Esophagus squamous epithelium (tissue), 5 donors: ENCODE measurements around the gene PDZD8. TPM values are rescaled to one million over a fixed set of nuclear protein-coding genes. Genes with fewer than 3 reads are reported as not detected.

Experiments used
- DNase-seq: peaks from one replicate; lab custom pipeline; 2025; lab: John Stamatoyannopoulos, UW
- H3K27ac ChIP-seq, 4 donors: fragments of 200-600 bp; sonication (generic); one replicate each; pipeline ENCODE4 v1.5.1; 2016 to 2019; ENCODE audit warnings: mild to moderate bottlenecking in 1 of 4
- H3K27me3 ChIP-seq, 4 donors: fragments of 200-600 bp; sonication (generic); 1 replicate in 3 of 4; 2 replicates in 1 of 4; pipeline versions ENCODE4 v1.5.1 to v1.6.0; 2017 to 2021; ENCODE audit warnings: antibody characterized with exemption in 1 of 4
- H3K36me3 ChIP-seq, 3 donors: fragments of 200-600 bp; sonication (generic); one replicate each; pipeline ENCODE4 v1.5.1; 2016 to 2019
- H3K4me1 ChIP-seq, 3 donors: fragments of 200-600 bp; sonication (generic); one replicate each; pipeline ENCODE4 v1.5.1; 2017 to 2019
- H3K4me3 ChIP-seq, 4 donors: fragments of 200-600 bp; sonication (generic); 1 replicate in 3 of 4; 2 replicates in 1 of 4; pipeline ENCODE4 v1.5.1; 2016 to 2019; ENCODE audit warnings: mild to moderate bottlenecking in 2 of 4, moderate library complexity in 1 of 4
- H3K9me3 ChIP-seq, 3 donors: fragments of 200-600 bp; sonication (generic); one replicate each; pipeline ENCODE4 v1.5.1; 2016 to 2019
- POLR2A ChIP-seq, 4 donors: fragments of 450-650 bp; IDR thresholded peaks; one replicate each; pipeline ENCODE4 v1.6.1; 2017; ENCODE audit warnings: antibody characterized with exemption in 4 of 4, mild to moderate bottlenecking in 4 of 4, moderate library complexity in 3 of 4
- WGBS, 2 donors: methylation state at CpG; one replicate each; pipeline ENCODE4 v1.1.5; 2018; 5-methylcytosine and 5-hydroxymethylcytosine counted together
- intact Hi-C: fragments of 100-400 bp; cut with DNase I; formaldehyde crosslinking; loops from one replicate; pipeline ENCODE4 v1.15.0; 2022
- total RNA-seq, 4 donors: library from RNA; depleted of rRNA; stranded (reverse); fragments of >200 nt; gene quantifications; one replicate each; pipeline ENCODE4 v1.1.0, GENCODE V29; 2016
- TF ChIP-seq, protein P1 (sequence below), 6 experiments: fragments of 450-650 bp in 4 of 6; fragments of 200-600 bp in 2 of 6; sonication (generic) in 2 of 6; IDR thresholded peaks; one replicate each; pipeline ENCODE4 v1.5.1; 2016 to 2019; ENCODE audit warnings: antibody characterized with exemption in 6 of 6, mild to moderate bottlenecking in 4 of 6, moderate library complexity in 4 of 6
- donor health status: DM: yes; HTN: yes; CAD: no.

PDZD8 gene
- total RNA-seq, 4 donors from 2014 or later = 28.1 to 39.2 (median 32.9) TPM

DNA sequence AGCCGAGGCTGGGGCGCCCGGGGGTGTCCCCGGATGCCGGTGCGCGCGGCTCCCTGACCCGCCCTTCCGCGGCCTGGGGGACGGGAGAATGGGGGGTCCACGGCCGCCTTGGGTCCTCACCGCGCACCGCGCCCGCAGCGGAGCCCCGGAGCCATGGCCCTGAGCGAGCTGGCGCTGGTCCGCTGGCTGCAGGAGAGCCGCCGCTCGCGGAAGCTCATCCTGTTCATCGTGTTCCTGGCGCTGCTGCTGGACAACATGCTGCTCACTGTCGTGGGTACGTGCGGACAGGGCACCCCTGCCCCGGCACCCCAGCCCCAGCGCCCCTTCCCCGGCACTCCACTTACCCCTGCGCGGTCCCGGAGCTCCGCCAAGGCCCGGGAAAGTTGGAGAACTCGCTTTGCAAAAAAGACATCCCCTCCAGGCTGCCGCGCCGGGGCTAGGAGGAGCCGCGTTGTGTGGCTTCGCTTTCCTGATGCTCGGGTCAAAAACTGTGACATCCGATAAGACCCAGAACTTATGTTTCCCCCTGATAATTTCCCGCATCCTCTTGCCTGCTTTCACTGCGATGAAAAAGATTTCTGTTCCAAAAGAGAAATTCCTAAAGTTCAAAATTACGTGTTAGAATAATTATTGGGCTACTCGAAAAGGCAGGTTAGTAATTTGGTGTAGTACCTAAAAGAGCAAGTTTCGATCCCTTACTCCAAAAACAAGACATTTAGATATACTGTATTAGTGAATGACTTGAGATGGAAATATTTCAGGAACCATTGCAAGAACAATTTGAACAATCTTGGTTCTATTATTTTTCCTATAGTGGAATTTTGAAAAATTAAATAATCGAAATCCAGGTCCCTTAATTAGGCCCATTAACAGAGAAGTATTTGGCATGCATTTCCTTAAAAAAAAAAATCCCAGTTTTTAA lies 133.4 kb downstream of the PDZD8 start:
- TF ChIP-seq, protein P1, sequence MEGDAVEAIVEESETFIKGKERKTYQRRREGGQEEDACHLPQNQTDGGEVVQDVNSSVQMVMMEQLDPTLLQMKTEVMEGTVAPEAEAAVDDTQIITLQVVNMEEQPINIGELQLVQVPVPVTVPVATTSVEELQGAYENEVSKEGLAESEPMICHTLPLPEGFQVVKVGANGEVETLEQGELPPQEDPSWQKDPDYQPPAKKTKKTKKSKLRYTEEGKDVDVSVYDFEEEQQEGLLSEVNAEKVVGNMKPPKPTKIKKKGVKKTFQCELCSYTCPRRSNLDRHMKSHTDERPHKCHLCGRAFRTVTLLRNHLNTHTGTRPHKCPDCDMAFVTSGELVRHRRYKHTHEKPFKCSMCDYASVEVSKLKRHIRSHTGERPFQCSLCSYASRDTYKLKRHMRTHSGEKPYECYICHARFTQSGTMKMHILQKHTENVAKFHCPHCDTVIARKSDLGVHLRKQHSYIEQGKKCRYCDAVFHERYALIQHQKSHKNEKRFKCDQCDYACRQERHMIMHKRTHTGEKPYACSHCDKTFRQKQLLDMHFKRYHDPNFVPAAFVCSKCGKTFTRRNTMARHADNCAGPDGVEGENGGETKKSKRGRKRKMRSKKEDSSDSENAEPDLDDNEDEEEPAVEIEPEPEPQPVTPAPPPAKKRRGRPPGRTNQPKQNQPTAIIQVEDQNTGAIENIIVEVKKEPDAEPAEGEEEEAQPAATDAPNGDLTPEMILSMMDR (IDR thresholded peaks at IDR 0.05) = no peak
- no peak for TF ChIP-seq POLR2A (IDR thresholded peaks at IDR 0.05)
- intact Hi-C loops = no loop called here
- Histone ChIP-seq H3K4me3 (peak overlapping the region in 2 of 4 donors; percentile 29 to 46), H3K9me3 (no peaks in the 10 kb centered on the region), H3K36me3 (no peaks in the 10 kb centered on the region), H3K27me3 (peaks cover 0 to 92% (median 8%) of the 10 kb centered on the region in 4 donors), H3K27ac (peak overlapping the region in 1 of 4 donors; percentile 18), H3K4me1 (peaks cover 3 to 16% (median 7%) of the 10 kb centered on the region in 3 donors)
- WGBS, 2 donors = 17 to 35% methylated on average over 9 to 14 of the region's 56 CpGs
- no peak for DNase-seq

DNA sequence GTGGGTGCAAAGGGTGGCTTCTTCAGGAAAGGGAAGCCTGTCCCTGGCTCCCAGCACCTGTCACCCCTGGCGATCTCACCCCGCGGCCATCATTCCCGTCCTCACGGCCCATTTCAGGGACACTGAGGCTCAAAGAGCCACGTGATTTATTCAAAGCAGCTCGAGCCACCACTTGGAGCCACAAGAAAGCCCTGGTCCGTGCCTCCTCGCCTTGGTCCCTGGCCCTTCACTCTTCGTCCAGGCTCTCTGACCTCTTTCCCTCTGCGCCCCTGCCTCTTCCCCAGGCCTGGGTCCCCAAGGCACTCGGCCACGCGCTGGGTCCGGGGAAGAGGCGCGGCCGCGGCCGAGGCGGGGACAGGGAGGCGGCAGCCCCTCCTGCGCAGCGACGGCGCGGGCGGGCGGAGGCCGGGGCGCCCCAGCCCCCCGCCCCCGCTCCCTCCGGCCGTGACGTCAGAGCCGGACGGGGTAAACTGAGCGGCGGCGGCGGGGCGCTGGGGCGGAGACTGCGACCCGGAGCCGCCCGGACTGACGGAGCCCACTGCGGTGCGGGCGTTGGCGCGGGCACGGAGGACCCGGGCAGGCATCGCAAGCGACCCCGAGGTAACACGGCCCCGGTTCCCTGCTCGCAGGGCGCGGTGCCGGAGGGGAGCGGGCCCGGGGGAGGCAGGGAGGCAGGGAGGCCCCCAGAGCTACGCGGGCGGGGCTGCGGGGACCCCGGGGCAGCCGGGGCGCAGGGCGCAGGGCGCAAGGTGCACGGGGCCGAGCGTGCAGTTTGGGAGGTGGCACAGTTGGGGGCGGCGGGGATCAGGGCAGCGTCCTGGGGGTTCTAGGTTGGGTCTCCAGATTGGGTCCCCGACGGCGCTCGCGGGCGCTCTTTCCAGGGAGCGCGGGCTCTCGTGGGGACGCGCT lies 134.4 kb downstream of the PDZD8 start, which contains the start of gene SLC18A2:
TSS of gene SLC18A2 (plus strand) at position 494 of the 909 bp plus-strand sequence. CDS start 580 bp downstream, outside the sequence.
- WGBS, 2 donors = 11 to 22% methylated on average over 6 to 11 of the region's 93 CpGs
- H3K9me3 ChIP-seq = no peaks in the 10 kb centered on the region
- intact Hi-C loops = no loop called here
- no peaks in the 10 kb centered on the region for H3K36me3 ChIP-seq
- peaks cover 3 to 16% (median 7%) of the 10 kb centered on the region in 3 donors for H3K4me1 ChIP-seq
- H3K27ac ChIP-seq = peak within 1 kb of the TSS in 1 of 4 donors; percentile 18
- H3K4me3 ChIP-seq = peak within 1 kb of the TSS in 2 of 4 donors; percentile 29 to 46
- DNase-seq = no peak
- TF ChIP-seq, protein P1 (IDR thresholded peaks at IDR 0.05) = no peak
- no peak for TF ChIP-seq POLR2A (IDR thresholded peaks at IDR 0.05)
- H3K27me3 ChIP-seq = peaks cover 0 to 97% (median 8%) of the 10 kb centered on the region in 4 donors

DNA sequence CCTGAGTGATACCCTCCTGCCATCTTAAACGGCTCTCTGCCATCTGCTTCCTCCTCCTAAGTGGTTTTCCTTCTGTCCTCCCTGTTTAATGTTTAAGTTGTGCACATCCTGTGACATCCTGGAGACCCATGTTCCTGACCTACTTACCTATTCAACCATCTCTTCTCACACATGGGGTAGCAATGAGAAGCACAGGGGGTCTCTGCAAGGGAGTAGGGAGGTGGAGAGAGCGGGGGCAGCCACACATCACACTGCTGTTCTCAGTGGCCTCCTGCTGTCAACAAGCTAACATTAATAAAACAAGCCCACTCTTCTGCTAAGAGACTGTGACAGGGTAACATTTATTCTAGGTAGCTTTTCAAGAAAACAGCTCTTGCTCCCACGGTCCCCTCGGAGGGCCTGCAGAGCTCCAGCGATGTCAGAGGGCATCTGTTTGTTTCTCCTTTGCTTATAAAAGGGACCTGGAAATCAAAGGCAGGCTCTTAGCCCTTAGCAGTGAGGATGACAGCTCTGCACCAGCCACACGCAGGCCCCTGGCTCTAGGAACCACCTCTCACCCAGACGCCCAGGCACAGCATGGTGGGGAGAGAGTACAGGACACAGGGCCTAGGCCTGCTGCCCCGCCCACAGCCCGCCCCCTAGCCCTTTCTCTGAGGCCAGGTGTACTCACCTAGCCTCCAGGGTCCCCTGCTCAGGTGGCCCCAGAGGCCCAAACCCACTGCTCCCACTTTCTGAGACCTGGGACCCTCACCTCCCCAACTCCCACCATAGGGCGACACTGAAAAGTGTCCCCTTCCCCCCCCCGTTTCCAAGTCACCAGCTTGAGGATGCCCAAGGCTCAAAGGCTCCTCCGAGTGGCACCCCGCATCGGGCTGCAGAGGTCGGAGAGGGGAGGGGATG lies 135.3 kb downstream of the PDZD8 start:
- Histone ChIP-seq H3K36me3 (no peaks in the 10 kb centered on the region), H3K27me3 (peaks cover 0 to 93% (median 8%) of the 10 kb centered on the region in 4 donors), H3K27ac (no peak overlapping the region), H3K4me1 (peaks cover 3 to 16% (median 7%) of the 10 kb centered on the region in 3 donors), H3K9me3 (no peaks in the 10 kb centered on the region), H3K4me3 (no peak overlapping the region)
- DNase-seq = no peak
- intact Hi-C loops = no loop called here
- WGBS, 2 donors = 52 to 74% methylated on average over 3 to 5 of the region's 15 CpGs
- no peak for TF ChIP-seq POLR2A (IDR thresholded peaks at IDR 0.05)
- TF ChIP-seq, protein P1 (IDR thresholded peaks at IDR 0.05) = no peak

DNA sequence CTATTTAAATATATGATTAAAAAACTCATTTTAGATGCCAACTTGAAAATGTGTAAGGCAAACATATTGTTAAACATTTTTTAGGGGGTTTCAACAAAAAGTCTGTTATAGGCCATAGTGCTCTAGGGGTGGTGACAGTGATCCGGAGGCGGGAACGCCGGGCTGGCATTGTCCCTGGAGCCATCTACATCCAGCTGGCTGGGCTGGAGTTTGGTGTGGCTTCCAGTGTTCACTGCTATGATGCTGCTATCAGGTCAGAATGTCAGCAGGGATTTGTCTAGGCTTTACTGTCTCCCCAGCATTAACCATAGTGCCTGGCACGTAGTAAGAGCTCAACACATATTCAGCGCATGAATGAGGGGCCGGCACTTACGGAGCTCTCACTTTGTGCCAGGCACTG lies 136.2 kb downstream of the PDZD8 start:
- TF ChIP-seq POLR2A (IDR thresholded peaks at IDR 0.05) = no peak
- TF ChIP-seq, protein P1 (IDR thresholded peaks at IDR 0.05) = no peak
- intact Hi-C loops = no loop called here
- Histone ChIP-seq H3K36me3 (no peaks in the 10 kb centered on the region), H3K4me1 (peaks cover 3 to 16% (median 7%) of the 10 kb centered on the region in 3 donors), H3K9me3 (no peaks in the 10 kb centered on the region), H3K27ac (no peak overlapping the region), H3K27me3 (peaks cover 0 to 85% (median 8%) of the 10 kb centered on the region in 4 donors), H3K4me3 (no peak overlapping the region)
- 53 to 61% methylated on average over 4 to 5 of the region's 8 CpGs for WGBS, 2 donors
- DNase-seq = no peak
